Kidney (tissue), 14 donors: Measurements from ENCODE around the gene PATZ1. TPM values are rescaled to one million over a fixed set of nuclear protein-coding genes. Genes with fewer than 3 reads are reported as not detected.

Experiments used
- DNase-seq, 5 donors: peaks; one replicate each; pipeline ENCODE4 v3.0.0-alpha.2; 2013 to 2020
- FAIRE-seq: peaks from 2 replicates; lab custom pipeline; 2012; peaks lifted over from hg19 to GRCh38; lab: Jason Lieb, UNC
- H3K27ac ChIP-seq, 2 donors: one replicate each; pipeline ENCODE4 v1.7.0; 2013; ENCODE audit warnings: low read depth in 2 of 2, low read length in 2 of 2, inconsistent platforms in 1 of 2
- H3K27me3 ChIP-seq: one replicate; pipeline ENCODE4 v1.7.1; 2013; ENCODE audit warnings: low read length, inconsistent platforms; ENCODE audit not compliant: control insufficient read depth, insufficient read depth
- H3K36me3 ChIP-seq, 3 donors: one replicate each; pipeline versions ENCODE4 v1.7.0 to v1.7.1; 2013; ENCODE audit warnings: low read length in 3 of 3, control low read depth in 1 of 3, inconsistent platforms in 1 of 3; ENCODE audit not compliant: insufficient read depth in 3 of 3, control insufficient read depth in 2 of 3
- H3K4me1 ChIP-seq, 3 donors: one replicate each; pipeline versions ENCODE4 v1.7.0 to v1.7.1; 2013; ENCODE audit warnings: low read length in 3 of 3, inconsistent platforms in 1 of 3, low read depth in 1 of 3; ENCODE audit not compliant: control insufficient read depth in 2 of 3, insufficient read depth in 2 of 3
- H3K4me3 ChIP-seq, 3 donors: one replicate each; pipeline versions ENCODE4 v1.7.0 to v1.8.1; 2013; ENCODE audit warnings: low read length in 3 of 3, control low read depth in 1 of 3, inconsistent platforms in 1 of 3
- H3K9ac ChIP-seq, 3 donors: one replicate each; pipeline versions ENCODE4 v1.7.0 to v1.7.1; 2013; ENCODE audit warnings: low read length in 3 of 3, control low read depth in 1 of 3, inconsistent platforms in 1 of 3
- H3K9me3 ChIP-seq, 3 donors: one replicate each; pipeline versions ENCODE4 v1.7.0 to v1.7.1; 2013; ENCODE audit warnings: low read length in 3 of 3, control low read depth in 1 of 3, inconsistent platforms in 1 of 3; ENCODE audit not compliant: control insufficient read depth in 2 of 3, insufficient read depth in 1 of 3
- intact Hi-C: fragments of 100-400 bp; cut with DNase I; formaldehyde crosslinking; loops from one replicate; pipeline ENCODE4 v1.11.1; 2022
- polyA plus RNA-seq: library from polyadenylated mRNA; stranded (reverse); fragments of 350-450 nt; fragmentation: Illumina TruSeq; extraction: RNeasy Lipid Tissue Mini Kit (QIAGEN cat#74804); gene quantifications from one replicate; pipeline ENCODE4 v1.2.3, GENCODE V29; 2014; ENCODE audit warnings: low read depth, low replicate concordance; ENCODE audit not compliant: insufficient read depth
- total RNA-seq: library from RNA; stranded (reverse); fragmentation: NEBNext Ultra II Directional; extraction: Animal tissue kit (Norgen Biotek cat#: 25700); gene quantifications from one replicate; pipeline ENCODE4 v1.2.1, GENCODE V29; 2021
- TF ChIP-seq, protein P1 (sequence below): IDR thresholded peaks from 3 replicates; pipeline ENCODE4 v1.5.1; 2012; ENCODE audit warnings: mild to moderate bottlenecking, moderate library complexity, borderline replicate concordance; ENCODE audit not compliant: insufficient read depth; ENCODE audit errors: extremely low read depth
- donor health status: control.
- donor health status: control.
- donor health status: control.
- donor health status: control.
- donor health status: control.
- donor health status: DM: yes; HTN: yes; CAD: no.
- donor health status: Normal renal cell carcinoma (clear cell type).

The PATZ1 gene
- total and polyA plus RNA-seq, 2 donors from 2014 or later, result 33.3 to 40.9 TPM

DNA sequence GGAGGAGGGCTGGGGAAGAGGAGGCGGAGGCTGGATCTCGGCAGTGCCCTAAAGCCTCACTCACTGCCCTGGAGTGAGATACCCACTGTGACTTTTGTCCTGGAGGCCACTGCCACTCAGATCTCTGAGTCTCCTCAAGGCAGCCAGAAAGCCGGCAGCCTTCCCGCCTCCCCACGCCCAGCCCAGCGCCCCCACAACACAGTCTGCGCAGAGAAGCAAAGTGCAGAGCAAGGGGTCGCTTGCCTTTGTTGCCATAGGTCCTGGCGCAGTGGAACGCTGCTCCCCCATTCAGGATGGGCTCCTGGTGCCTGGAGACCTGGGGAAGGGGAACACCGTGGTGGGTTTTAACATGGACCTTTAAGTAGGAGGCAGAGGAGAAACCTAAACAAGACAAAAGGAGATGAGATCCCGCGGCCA is 17.6 kb downstream of the PATZ1 start:
- Histone ChIP-seq H3K36me3 (peaks cover 0 to 60% (median 21%) of the 10 kb centered on the region in 3 donors), H3K9ac (no peak overlapping the region), H3K9me3 (no peaks in the 10 kb centered on the region), H3K27me3 (no peaks in the 10 kb centered on the region), H3K4me1 (no peaks in the 10 kb centered on the region), H3K27ac (no peak overlapping the region), H3K4me3 (no peak overlapping the region)
- intact Hi-C loops, result no loop called here
- TF ChIP-seq, protein P1, sequence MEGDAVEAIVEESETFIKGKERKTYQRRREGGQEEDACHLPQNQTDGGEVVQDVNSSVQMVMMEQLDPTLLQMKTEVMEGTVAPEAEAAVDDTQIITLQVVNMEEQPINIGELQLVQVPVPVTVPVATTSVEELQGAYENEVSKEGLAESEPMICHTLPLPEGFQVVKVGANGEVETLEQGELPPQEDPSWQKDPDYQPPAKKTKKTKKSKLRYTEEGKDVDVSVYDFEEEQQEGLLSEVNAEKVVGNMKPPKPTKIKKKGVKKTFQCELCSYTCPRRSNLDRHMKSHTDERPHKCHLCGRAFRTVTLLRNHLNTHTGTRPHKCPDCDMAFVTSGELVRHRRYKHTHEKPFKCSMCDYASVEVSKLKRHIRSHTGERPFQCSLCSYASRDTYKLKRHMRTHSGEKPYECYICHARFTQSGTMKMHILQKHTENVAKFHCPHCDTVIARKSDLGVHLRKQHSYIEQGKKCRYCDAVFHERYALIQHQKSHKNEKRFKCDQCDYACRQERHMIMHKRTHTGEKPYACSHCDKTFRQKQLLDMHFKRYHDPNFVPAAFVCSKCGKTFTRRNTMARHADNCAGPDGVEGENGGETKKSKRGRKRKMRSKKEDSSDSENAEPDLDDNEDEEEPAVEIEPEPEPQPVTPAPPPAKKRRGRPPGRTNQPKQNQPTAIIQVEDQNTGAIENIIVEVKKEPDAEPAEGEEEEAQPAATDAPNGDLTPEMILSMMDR, result no peak
- FAIRE-seq (no peak), DNase-seq (peak in 1 of 5 donors; percentile 14)

DNA sequence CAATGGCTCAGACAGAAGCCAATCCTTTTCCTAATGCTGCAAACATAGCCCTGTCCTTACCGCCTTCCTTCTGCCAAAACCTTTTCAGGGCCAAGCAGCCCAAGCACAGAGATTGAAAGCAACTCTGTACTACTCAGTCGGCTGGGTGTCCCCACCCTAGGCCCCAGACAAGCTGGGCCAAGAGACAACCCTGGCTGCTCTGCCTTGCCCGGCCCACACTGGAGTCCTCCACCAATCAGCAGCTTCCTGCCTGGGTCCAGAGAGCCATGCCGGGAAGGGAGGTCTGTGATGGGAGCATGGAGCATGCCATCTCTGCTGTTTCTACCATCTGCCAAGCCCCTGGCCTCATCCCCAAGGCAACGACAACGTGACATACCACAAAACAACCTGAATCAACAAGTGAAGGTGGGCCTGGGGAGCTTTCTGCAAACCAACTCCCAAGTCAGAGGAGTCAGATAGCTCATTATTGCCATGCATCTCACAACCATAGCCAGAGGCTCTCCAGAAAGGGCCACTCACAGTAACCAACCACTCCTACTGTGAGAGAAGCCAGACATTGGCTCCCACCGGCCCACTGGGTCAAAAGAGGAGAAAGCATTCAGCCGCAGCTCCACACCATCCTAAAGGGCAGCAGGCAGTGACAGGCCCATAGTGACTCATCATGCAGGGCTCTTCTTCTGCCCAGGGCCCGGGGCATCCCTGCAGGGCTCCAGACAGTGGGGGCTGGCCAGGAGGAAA is 18.2 kb downstream of the PATZ1 start:
- Histone ChIP-seq H3K4me3 (no peak overlapping the region), H3K27ac (no peak overlapping the region), H3K9ac (no peak overlapping the region), H3K9me3 (no peaks in the 10 kb centered on the region), H3K4me1 (peaks cover 0 to under 1% (median 0%) of the 10 kb centered on the region in 3 donors), H3K27me3 (no peaks in the 10 kb centered on the region), H3K36me3 (peaks cover 0 to 59% (median 19%) of the 10 kb centered on the region in 3 donors)
- intact Hi-C loops, result no loop called here
- no peak for FAIRE-seq
- DNase-seq, result peak in 1 of 5 donors; percentile 18
- TF ChIP-seq, protein P1, result no peak

DNA sequence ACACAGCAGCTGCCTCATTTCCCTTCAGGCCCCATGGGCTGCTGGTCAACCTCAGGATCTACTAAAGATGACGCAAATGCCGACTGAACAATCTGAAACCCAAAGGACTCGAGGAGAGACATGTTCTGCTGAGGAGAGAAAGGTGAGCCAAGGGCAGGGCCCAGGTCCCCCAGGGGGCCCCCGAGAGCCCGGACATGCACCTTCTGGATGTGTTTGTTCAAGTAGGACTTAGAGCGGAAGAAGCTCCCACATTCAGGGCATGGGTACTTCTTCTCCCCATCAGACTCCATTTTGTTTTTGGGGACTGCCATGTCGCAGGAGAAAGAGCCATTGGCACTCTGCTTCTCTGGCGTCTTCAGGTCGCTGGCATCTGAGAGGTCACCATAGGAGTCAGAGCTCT is 19.3 kb downstream of the PATZ1 start:
- intact Hi-C loops, result no loop called here
- TF ChIP-seq, protein P1, result no peak
- H3K9ac ChIP-seq, result no peak overlapping the region
- H3K27me3 ChIP-seq, result no peaks in the 10 kb centered on the region
- no peak overlapping the region for H3K27ac ChIP-seq
- peaks cover 0 to 48% (median 11%) of the 10 kb centered on the region in 3 donors for H3K36me3 ChIP-seq
- DNase-seq (no peak), FAIRE-seq (no peak)
- no peaks in the 10 kb centered on the region for H3K9me3 ChIP-seq
- H3K4me3 ChIP-seq, result no peak overlapping the region
- peaks cover 0 to 3% (median 0%) of the 10 kb centered on the region in 3 donors for H3K4me1 ChIP-seq
